HG02588 (cell line): ENCODE data around the gene DSCAM.
"Not testable (repeated sequence)": the region's sequence is repeated elsewhere in the genome, so short reads cannot be mapped to it uniquely, and the experiment has no call there.

Source experiments
- ATAC-seq: cut with Tn5 transposase; IDR thresholded peaks from one replicate; pipeline ENCODE4 v1.9.1; 2021; ENCODE audit warnings: mild to moderate bottlenecking, moderate library complexity; ENCODE audit not compliant: unreplicated experiment

DSCAM gene

DNA sequence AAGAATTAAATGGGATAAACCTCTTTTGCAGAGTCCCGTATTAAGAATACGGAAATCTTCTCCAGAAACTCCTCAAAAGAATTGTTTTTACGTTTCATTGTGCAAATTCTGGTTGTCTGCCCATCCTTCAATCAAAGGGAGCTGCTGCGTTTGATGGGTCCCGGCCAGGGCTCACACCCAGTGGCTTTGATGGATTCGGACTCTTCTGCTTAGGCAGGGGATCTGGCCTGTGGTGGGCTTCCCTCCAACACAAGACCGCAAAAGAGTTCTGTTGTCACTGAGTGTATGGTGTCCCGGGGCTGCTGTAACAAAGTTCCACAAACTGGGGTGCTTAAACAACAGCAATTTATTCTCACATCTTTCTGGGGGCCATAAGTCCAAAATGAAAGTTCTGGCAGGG lies 577.7 kb downstream of the DSCAM start:
- no peak for ATAC-seq

DNA sequence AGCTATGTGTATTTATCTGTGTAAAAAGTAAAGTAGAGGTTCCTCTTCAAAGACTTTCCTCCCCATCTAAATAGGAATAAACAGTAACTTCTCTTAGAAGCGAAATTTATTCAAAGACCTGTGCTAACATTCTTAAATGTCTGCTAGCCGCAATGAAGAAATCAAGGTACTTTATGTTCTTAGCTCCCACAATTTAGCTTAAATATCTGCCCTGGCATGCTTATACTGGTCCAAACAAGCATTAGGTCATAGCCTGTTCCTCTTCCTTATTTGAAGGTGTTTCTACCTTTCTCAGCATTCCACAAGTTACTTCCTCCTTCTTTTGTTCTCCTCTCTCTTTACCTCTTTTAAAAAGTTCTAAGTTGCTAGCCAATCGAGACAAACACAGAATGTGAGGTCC lies 588.5 kb downstream of the DSCAM start:
- ATAC-seq, result not testable (repeated sequence)

DNA sequence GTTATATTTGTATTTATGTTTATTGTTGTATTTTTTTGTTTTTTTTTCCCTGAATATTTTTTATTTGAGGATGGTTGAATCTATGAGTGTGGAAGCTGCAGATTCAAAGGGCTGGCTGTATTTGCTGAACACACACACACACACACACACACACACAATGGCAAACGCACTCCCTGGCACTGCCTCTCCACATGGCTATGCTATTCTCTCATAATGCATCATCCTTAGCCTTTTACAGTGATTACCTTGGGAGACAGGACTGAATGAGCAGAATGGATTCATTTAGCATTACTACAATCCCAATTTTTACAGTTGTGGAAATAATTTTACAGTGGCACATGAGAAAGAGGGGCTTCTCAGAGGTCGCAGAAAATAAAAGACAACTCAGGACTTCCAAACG lies 589.6 kb downstream of the DSCAM start:
- ATAC-seq, result no peak

- ATAC-seq, result no peak
Observed at GRCh38 chr21:40255518-40256444, 591.2 kb downstream of the DSCAM start.

GRCh38 chr21:40254540-40255465 lies 592.2 kb downstream of the DSCAM start:
- ATAC-seq, result no peak

- no peak for ATAC-seq
Observed at GRCh38 chr21:40253112-40253511, 593.8 kb downstream of the DSCAM start.

GRCh38 chr21:40250514-40251294 lies 596.3 kb downstream of the DSCAM start:
- no peak for ATAC-seq

GRCh38 chr21:40244981-40245380 lies 602.0 kb downstream of the DSCAM start:
- no peak for ATAC-seq

- no peak for ATAC-seq
Observed at GRCh38 chr21:40243685-40244084, 603.3 kb downstream of the DSCAM start.

DNA sequence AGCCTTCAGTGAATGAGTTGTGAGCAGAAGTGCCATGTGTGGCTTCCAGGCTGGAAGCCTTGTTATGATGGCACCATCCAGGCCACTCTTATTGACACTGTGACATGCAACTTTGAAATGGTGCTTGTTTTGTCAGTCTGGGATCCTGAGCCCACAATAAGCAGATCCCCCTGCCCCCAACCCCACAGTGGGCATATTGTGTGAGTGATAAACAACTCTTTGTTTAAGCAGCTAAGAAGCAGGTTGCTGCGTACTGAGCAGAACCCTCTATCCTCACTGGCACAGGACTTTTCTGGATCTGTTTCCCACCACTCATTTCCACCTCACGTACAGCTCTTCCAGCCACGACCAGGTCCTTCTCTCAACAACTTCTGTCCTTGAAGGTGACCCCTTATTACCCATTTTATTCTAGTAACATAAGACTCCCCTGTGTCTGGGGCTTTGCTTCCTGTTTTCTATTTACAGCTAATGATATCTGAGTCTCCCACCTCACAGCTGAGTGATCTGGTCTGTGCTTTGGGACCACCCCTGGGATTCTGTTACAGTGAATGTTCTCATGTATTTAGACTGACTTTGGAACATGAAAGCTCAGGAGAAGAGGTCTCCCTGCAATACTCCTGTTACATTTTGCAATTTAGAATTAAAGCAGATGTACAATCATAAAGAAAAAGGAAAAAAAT lies 604.2 kb downstream of the DSCAM start:
- ATAC-seq, result no peak

GRCh38 chr21:40235528-40235927 lies 611.4 kb downstream of the DSCAM start:
- no peak for ATAC-seq

- no peak for ATAC-seq
Observed at GRCh38 chr21:40231979-40232378, 615.0 kb downstream of the DSCAM start.

DNA sequence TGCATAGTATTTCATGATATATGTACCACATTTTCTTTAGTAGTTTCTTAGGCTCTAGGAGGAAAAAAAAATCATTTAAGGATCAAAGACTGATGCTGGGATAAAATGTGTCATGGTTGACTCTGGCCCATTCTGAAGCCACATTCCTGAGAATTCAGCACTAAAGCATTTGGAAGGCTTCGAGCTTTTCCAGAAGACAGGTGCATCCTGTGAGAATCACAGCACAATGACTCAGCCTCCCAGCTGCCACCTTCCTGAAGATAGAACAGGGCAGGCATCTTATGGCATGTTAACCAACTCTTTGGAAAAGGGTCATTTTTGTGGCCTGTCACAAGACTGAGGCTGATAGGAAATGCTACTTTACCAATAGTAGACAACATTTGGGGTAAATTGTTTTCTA lies 619.9 kb downstream of the DSCAM start:
- ATAC-seq, result no peak

DNA sequence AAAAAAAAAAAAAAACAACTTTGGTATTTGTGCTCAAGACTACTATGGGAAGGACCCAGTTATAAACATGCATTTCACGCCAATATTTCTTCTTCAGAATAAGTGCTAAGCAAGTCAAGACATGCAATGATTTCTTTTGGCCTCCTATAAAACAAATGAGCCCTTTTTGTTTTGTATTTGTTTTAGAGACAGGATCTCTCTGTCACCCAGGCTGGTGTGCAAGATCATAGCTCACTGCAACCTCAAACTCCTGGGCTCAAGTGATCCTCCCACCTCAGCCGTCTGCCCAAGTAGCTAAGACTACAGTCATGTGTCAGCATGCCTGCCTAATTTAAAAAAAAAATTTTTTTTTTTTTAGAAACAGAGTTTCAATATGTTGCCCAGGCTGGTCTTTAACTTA lies 631.0 kb downstream of the DSCAM start:
- no peak for ATAC-seq

- ATAC-seq, result no peak
Observed at GRCh38 chr21:40210251-40210650, 636.7 kb downstream of the DSCAM start.

- no peak for ATAC-seq
Observed at GRCh38 chr21:40208948-40209345, 638.0 kb downstream of the DSCAM start.

- ATAC-seq, result no peak
Observed at GRCh38 chr21:40208206-40208947, 638.6 kb downstream of the DSCAM start.

GRCh38 chr21:40200946-40201345 lies 646.0 kb downstream of the DSCAM start:
- no peak for ATAC-seq

GRCh38 chr21:40200126-40200525 lies 646.8 kb downstream of the DSCAM start:
- ATAC-seq, result no peak
